IPS-NIHi7 (cell line): ENCODE measurements around the gene PPP1R9A.

Experiments
- DNase-seq: peaks from one replicate; pipeline ENCODE4 v3.0.0; 2012; ENCODE audit warnings: mixed read lengths; ENCODE audit errors: extremely low spot score

Gene PPP1R9A

GRCh38 chr7:95204618-95205017 is 297.2 kb downstream of the PPP1R9A start:
- no peak for DNase-seq

GRCh38 chr7:95205665-95206225 is 298.4 kb downstream of the PPP1R9A start:
- no peak for DNase-seq

- no peak for DNase-seq
Measured at GRCh38 chr7:95209276-95209675, 301.9 kb downstream of the PPP1R9A start.

- DNase-seq, result no peak
Measured at GRCh38 chr7:95209788-95210187, 302.4 kb downstream of the PPP1R9A start.

- DNase-seq, result no peak
Measured at GRCh38 chr7:95213148-95213547, 305.8 kb downstream of the PPP1R9A start.

GRCh38 chr7:95213809-95214492 is 306.6 kb downstream of the PPP1R9A start:
- no peak for DNase-seq

- DNase-seq, result no peak
Measured at GRCh38 chr7:95219721-95220120, 312.3 kb downstream of the PPP1R9A start.

- DNase-seq, result no peak
Measured at GRCh38 chr7:95220328-95220727, 312.9 kb downstream of the PPP1R9A start.

GRCh38 chr7:95225301-95225700 is 317.9 kb downstream of the PPP1R9A start:
- DNase-seq, result no peak

GRCh38 chr7:95229301-95229700 is 321.9 kb downstream of the PPP1R9A start:
- DNase-seq, result no peak

- no peak for DNase-seq
Measured at GRCh38 chr7:95238252-95238943, 331.0 kb downstream of the PPP1R9A start.

DNA sequence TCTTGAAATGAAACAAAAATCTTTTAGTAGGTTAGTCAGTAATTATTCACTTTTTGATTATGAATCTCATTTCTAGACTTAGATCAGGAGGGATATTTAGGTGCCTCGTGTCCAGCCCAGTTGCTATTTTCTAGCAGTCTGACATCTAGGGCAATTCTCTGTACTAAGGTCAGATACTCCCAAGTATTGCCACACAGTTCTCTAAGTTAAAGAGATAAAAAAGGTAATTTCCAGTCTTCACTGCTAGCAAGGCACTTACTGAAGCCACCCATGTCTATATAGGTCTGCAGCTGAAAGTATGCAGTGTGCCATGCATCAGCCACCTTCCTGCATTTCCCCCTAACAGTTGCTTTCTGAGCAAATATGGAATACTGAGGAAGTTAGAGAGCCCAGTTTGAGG is 333.5 kb downstream of the PPP1R9A start:
- no peak for DNase-seq

- DNase-seq, result no peak
Measured at GRCh38 chr7:95242266-95242665, 334.9 kb downstream of the PPP1R9A start.

DNA sequence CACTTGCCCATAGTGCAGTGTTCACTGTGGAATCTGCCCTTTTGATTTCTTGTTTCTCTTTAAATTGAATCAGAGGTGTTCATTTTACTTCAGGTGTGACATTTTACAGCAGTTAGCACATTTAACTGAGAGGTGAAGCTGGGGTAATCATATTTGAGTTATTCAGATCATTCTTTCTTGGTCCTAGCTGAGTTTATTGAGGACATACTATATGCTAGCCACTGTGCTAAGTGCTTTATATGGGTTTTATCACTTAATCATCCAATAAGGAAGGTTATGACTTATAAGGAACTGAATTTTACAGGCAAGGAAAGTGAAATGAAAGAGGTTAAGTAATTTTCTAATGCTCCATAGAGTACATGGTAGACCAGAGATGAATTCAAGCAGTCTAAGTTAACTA is 337.2 kb downstream of the PPP1R9A start:
- no peak for DNase-seq

DNA sequence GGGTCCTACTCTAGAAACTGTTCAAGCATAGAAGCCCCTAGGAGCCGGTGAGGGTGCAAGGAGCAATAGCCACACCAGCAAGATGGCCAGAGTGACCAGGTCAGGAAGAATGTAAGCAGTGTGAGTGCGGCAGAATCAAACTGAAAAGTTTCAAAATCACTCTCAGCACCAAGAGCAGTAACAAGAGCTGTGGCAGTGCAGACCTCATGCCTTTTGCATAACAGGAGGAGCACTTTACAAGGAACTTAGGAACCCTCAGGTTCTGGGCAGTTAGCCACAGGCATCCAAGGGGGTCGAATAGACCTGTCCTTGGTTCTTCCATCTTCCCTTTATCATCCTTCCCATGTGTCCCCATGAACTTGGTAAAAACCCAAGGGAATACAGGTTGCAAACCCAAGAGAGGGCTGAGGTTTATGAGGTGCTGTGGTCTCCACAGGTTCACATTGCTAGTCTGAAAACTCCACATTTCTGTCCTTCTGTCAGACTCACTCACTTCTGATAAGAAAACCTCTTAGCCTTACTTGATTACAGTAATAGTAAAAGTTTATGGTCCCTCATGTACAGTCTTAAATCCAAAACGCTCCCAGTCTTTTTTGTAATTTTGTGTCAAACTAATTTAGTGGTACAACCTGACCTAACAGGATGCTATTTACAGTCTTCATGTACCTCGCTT is 338.6 kb downstream of the PPP1R9A start:
- peak; percentile 25 for DNase-seq

- peak; percentile 77 for DNase-seq
Measured at GRCh38 chr7:95246831-95247370, 339.5 kb downstream of the PPP1R9A start.

- no peak for DNase-seq
Measured at GRCh38 chr7:95250571-95250970, 343.2 kb downstream of the PPP1R9A start.

DNA sequence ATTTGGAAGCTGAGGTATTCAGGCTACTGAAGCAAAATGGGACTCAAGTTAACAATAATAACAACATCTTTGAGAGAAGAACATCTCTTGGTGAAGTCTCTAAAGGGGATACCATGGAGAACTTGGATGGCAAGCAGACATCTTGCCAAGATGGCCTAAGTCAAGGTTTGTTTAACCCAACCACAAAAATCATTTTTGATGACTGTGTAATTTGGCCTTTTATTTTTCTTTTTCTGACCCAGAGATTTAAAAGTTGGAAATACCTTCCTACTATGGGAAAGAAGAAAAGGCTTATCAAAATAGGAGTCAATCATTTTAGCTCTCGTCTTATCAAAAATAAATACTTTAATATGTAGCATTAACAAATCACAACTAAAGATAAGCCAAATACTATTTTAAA is 344.6 kb downstream of the PPP1R9A start:
- no peak for DNase-seq

- no peak for DNase-seq
Measured at GRCh38 chr7:95253986-95254385, 346.6 kb downstream of the PPP1R9A start.

DNA sequence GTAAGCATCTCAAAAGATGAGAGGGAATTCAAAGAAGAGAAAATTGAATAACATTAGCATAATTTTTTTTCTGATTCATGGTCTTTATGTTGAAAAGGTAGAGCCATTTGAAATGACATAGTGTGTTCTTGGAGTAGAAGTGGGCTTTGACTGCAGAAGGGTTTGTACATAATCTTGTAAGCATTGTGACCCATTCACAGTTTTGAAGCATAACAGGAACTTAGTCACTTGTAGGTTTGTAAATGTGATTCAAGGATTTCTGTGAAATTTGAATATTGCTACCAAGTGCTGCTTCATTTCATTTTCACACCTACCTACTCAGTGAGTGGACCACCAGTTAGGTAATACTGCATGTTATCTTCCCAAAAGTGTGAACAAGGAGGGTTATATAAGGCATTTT is 348.3 kb downstream of the PPP1R9A start:
- DNase-seq, result no peak

DNA sequence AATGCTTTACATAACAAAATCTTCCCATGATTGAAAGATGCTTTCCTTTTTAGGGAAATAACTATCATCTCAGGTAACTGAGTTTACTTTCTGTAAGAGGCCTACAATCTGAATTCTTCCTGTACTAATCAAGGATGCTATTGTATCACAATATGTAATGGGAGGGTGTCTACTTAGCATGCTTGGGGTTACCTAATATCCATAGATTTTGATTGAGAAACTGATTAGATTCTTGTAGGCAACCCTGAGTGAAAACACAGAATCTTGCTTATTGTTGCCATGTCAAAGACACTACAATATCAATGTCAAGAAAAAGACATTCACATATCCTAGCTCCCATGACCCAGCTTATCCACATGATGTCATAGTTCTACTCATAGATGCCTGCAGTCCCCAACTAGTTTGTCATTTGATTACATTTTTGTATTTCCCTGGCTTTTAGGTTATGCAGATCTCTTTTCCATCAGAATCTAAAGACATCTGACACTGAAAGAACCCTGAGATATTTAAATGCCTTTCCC is 354.6 kb downstream of the PPP1R9A start:
- no peak for DNase-seq

DNA sequence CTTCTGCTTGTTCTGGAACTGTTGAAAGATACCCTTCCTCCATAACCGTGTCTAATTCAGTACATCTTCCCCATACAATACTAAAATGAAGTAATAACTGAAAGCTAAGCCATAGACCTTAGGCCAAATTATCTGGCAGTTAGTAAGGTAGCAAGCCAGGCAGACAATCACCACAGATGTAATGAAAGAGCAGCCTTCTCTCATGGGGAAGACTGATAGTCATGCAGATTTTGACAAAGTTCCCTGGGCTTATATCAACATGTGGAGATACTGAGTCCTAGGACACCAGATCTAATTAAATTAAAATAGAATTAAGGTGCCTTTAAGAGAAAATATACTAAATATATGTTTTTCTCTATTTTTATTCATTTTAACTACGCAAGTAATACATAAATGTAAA is 355.5 kb downstream of the PPP1R9A start:
- no peak for DNase-seq
